Measurements from ENCODE around the gene ITGB4. TPM values are rescaled to one million over a fixed set of nuclear protein-coding genes. Genes with fewer than 3 reads are reported as not detected.

Gene ITGB4
- polyA plus RNA-seq, 1 donor: 48.4 TPM

DNA sequence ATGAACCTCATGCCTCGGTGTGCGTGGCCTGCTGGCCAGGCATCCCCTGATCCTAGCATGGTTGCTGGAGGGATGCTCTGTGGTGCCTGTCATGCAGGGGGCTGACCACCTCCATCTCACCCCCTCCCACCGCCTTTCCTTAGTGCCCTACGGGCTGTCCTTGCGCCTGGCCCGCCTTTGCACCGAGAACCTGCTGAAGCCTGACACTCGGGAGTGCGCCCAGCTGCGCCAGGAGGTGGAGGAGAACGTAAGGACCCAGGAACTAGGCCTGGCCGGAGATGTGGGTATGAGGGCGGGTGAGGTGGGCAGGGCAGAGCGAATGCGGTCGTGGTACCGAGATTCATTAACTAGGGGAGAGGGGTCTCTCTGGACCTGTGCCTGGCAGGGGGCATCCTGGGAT lies 19.0 kb downstream of the ITGB4 start:
- H3K4me3 ChIP-seq (ENCODE audit: low read length): no peak overlapping the region
- no CpG with 5 or more reads among the region's 17 CpGs for WGBS (ENCODE audit: insufficient coverage, low lambda C conversion rate)
- H3K27me3 ChIP-seq (ENCODE audit: control insufficient read depth, insufficient read depth, low read length): no peaks in the 10 kb centered on the region
- H3K36me3 ChIP-seq (ENCODE audit: control insufficient read depth, insufficient read depth, low read length): peaks cover 60% of the 10 kb centered on the region
- no peaks in the 10 kb centered on the region for H3K9me3 ChIP-seq (ENCODE audit: control insufficient read depth, low read depth, low read length)
- no peaks in the 10 kb centered on the region for H3K4me1 ChIP-seq (ENCODE audit: control insufficient read depth, insufficient read depth, low read length)
- DNase-seq: no peak
- no peak overlapping the region for H3K27ac ChIP-seq (ENCODE audit: low read length)

DNA sequence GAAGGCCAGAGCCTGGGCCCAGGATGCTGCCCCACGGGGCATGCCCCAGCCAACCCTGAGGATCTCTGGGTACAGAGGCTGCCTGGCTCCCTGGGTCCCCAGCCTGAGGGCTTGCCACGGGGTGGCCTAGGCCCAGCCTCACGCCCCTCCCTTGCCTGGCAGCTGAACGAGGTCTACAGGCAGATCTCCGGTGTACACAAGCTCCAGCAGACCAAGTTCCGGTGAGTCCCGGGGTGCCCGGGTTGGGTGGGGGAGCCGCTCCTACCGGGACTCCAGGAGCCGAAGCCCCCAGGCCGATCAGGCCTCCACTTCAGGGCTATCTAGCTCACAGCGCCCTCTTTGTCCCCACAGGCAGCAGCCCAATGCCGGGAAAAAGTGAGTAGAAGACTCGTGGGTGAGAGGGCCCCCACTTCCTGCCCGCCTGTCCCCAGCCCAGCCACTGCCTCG lies 19.4 kb downstream of the ITGB4 start:
- no peak for DNase-seq
- Histone ChIP-seq H3K27ac (ENCODE audit: low read length) (no peak overlapping the region), H3K36me3 (ENCODE audit: control insufficient read depth, insufficient read depth, low read length) (peaks cover 60% of the 10 kb centered on the region), H3K4me1 (ENCODE audit: control insufficient read depth, insufficient read depth, low read length) (no peaks in the 10 kb centered on the region), H3K27me3 (ENCODE audit: control insufficient read depth, insufficient read depth, low read length) (no peaks in the 10 kb centered on the region), H3K4me3 (ENCODE audit: low read length) (no peak overlapping the region), H3K9me3 (ENCODE audit: control insufficient read depth, low read depth, low read length) (no peaks in the 10 kb centered on the region)
- no CpG with 5 or more reads among the region's 17 CpGs for WGBS (ENCODE audit: insufficient coverage, low lambda C conversion rate)

DNA sequence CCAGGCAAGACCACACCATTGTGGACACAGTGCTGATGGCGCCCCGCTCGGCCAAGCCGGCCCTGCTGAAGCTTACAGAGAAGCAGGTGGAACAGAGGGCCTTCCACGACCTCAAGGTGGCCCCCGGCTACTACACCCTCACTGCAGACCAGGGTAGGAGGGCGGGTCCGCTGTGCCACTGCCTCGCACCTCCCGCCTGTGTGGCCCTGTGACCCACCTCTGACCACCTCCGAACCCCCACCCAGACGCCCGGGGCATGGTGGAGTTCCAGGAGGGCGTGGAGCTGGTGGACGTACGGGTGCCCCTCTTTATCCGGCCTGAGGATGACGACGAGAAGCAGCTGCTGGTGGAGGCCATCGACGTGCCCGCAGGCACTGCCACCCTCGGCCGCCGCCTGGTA lies 21.1 kb downstream of the ITGB4 start:
- no peak for DNase-seq
- no peak overlapping the region for H3K27ac ChIP-seq (ENCODE audit: low read length)
- H3K4me3 ChIP-seq (ENCODE audit: low read length): no peak overlapping the region
- H3K4me1 ChIP-seq (ENCODE audit: control insufficient read depth, insufficient read depth, low read length): no peaks in the 10 kb centered on the region
- peaks cover 43% of the 10 kb centered on the region for H3K36me3 ChIP-seq (ENCODE audit: control insufficient read depth, insufficient read depth, low read length)
- H3K9me3 ChIP-seq (ENCODE audit: control insufficient read depth, low read depth, low read length): no peaks in the 10 kb centered on the region
- WGBS (ENCODE audit: insufficient coverage, low lambda C conversion rate): no CpG with 5 or more reads among the region's 25 CpGs
- H3K27me3 ChIP-seq (ENCODE audit: control insufficient read depth, insufficient read depth, low read length): no peaks in the 10 kb centered on the region

DNA sequence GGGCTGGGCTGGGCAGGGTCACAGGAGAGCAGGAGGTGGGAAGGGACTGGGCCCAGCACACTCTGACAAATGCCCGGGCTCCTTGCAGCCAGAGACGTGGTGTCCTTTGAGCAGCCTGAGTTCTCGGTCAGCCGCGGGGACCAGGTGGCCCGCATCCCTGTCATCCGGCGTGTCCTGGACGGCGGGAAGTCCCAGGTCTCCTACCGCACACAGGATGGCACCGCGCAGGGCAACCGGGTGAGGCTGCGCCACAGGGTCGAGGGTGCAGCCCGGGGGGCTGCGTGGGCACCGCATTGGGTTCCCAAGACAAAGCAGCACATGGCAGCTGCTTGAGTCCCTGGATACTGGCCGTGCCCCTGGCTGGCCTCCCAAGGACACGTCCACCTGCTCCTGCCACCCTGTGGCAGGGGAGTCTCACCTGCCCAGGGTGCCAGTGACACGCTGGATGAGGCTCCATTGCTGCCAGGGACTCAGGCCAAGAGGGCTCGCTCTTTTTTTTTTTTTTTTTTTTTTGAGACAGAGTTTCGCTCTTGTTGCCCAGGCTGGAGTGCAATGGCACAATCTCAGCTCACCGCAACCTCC lies 22.5 kb downstream of the ITGB4 start:
- no peaks in the 10 kb centered on the region for H3K27me3 ChIP-seq (ENCODE audit: control insufficient read depth, insufficient read depth, low read length)
- H3K4me1 ChIP-seq (ENCODE audit: control insufficient read depth, insufficient read depth, low read length): no peaks in the 10 kb centered on the region
- H3K36me3 ChIP-seq (ENCODE audit: control insufficient read depth, insufficient read depth, low read length): peaks cover 47% of the 10 kb centered on the region
- no peak for DNase-seq
- H3K27ac ChIP-seq (ENCODE audit: low read length): no peak overlapping the region
- no peaks in the 10 kb centered on the region for H3K9me3 ChIP-seq (ENCODE audit: control insufficient read depth, low read depth, low read length)
- no peak overlapping the region for H3K4me3 ChIP-seq (ENCODE audit: low read length)
- WGBS (ENCODE audit: insufficient coverage, low lambda C conversion rate): no CpG with 5 or more reads among the region's 25 CpGs

DNA sequence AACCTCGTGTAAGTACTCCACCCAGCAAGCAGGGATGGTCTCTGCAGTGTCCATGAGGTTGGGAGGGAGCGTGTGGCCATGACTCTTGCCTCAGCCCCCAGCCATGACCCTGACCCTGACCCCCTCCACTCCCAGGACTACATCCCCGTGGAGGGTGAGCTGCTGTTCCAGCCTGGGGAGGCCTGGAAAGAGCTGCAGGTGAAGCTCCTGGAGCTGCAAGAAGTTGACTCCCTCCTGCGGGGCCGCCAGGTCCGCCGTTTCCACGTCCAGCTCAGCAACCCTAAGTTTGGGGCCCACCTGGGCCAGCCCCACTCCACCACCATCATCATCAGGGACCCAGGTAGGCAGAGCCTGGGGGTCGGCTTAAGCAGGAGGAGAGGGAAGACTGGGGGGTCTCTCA lies 27.4 kb downstream of the ITGB4 start:
- Histone ChIP-seq H3K36me3 (ENCODE audit: control insufficient read depth, insufficient read depth, low read length) (peaks cover 42% of the 10 kb centered on the region), H3K27me3 (ENCODE audit: control insufficient read depth, insufficient read depth, low read length) (no peaks in the 10 kb centered on the region), H3K27ac (ENCODE audit: low read length) (no peak overlapping the region), H3K9me3 (ENCODE audit: control insufficient read depth, low read depth, low read length) (no peaks in the 10 kb centered on the region), H3K4me3 (ENCODE audit: low read length) (no peak overlapping the region), H3K4me1 (ENCODE audit: control insufficient read depth, insufficient read depth, low read length) (no peaks in the 10 kb centered on the region)
- no peak for DNase-seq
- no CpG with 5 or more reads among the region's 9 CpGs for WGBS (ENCODE audit: insufficient coverage, low lambda C conversion rate)

DNA sequence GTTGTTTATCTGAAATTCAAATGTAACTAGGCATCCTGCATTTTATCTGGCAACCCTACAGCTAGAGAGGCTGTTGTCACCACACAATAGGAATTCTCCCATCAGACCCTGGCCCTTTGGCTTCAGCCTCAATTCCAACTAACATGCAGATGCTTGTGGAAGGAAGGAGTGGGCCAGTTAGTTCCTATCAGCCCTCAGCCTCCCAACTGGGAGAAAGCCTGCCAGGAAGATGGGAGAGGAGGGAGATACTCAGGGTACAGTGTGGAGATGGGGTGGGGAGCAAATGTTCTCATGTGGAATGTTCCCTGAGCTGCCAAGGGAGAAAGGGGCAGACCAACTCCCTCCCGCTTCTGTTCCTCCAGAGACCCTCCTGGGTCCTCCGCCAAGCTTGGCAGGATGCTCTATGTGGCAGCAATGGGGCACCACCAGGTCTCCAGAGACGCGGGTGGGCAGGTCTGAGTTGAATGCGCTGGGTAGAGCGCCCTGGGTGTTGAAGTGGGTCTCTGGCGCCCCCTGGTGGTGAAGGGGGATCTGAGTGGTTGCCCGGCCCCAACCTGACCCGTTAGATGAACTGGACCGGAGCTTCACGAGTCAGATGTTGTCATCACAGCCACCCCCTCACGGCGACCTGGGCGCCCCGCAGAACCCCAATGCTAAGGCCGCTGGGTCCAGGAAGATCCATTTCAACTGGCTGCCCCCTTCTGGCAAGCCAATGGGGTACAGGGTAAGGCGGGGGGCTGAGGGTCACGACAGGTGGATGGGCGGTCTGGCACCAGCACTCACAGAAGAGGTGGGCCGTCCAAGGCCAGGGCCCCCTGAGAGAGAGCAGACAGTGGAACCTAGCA lies 28.5 kb downstream of the ITGB4 start:
- Histone ChIP-seq H3K36me3 (ENCODE audit: control insufficient read depth, insufficient read depth, low read length) (peaks cover 37% of the 10 kb centered on the region), H3K4me3 (ENCODE audit: low read length) (no peak overlapping the region), H3K9me3 (ENCODE audit: control insufficient read depth, low read depth, low read length) (no peaks in the 10 kb centered on the region), H3K27ac (ENCODE audit: low read length) (no peak overlapping the region), H3K27me3 (ENCODE audit: control insufficient read depth, insufficient read depth, low read length) (no peaks in the 10 kb centered on the region), H3K4me1 (ENCODE audit: control insufficient read depth, insufficient read depth, low read length) (peaks cover 9% of the 10 kb centered on the region)
- peak; percentile 59 to 66 for DNase-seq
- WGBS (ENCODE audit: insufficient coverage, low lambda C conversion rate): no CpG with 5 or more reads among the region's 20 CpGs

DNA sequence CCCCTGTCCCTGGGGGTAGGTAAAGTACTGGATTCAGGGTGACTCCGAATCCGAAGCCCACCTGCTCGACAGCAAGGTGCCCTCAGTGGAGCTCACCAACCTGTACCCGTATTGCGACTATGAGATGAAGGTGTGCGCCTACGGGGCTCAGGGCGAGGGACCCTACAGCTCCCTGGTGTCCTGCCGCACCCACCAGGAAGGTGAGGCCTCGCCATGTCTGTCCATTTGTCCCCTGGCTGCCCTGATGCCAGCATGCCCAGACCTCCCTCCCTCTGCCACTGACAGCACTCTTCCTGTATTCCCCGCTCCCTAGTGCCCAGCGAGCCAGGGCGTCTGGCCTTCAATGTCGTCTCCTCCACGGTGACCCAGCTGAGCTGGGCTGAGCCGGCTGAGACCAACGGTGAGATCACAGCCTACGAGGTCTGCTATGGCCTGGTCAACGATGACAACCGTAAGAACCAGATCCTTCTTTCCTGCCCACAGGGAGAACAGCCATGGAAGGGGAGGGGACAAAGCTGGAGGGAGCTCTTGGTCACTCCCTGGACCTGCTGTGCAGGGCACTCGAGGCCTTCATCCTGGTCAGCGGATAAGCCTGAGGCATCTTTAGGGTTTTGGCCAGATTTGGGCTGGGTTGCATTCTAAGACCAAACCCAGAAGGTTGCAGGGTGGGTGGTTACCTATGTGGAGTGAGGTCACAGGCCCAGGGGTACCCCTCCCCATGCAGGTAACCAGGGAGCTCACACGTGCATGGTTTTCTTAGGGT lies 29.6 kb downstream of the ITGB4 start:
- Histone ChIP-seq H3K4me1 (ENCODE audit: control insufficient read depth, insufficient read depth, low read length) (peaks cover 20% of the 10 kb centered on the region), H3K27ac (ENCODE audit: low read length) (no peak overlapping the region), H3K27me3 (ENCODE audit: control insufficient read depth, insufficient read depth, low read length) (no peaks in the 10 kb centered on the region), H3K36me3 (ENCODE audit: control insufficient read depth, insufficient read depth, low read length) (peaks cover 39% of the 10 kb centered on the region), H3K4me3 (ENCODE audit: low read length) (no peak overlapping the region), H3K9me3 (ENCODE audit: control insufficient read depth, low read depth, low read length) (no peaks in the 10 kb centered on the region)
- WGBS (ENCODE audit: insufficient coverage, low lambda C conversion rate): no CpG with 5 or more reads among the region's 23 CpGs
- DNase-seq: no peak

DNA sequence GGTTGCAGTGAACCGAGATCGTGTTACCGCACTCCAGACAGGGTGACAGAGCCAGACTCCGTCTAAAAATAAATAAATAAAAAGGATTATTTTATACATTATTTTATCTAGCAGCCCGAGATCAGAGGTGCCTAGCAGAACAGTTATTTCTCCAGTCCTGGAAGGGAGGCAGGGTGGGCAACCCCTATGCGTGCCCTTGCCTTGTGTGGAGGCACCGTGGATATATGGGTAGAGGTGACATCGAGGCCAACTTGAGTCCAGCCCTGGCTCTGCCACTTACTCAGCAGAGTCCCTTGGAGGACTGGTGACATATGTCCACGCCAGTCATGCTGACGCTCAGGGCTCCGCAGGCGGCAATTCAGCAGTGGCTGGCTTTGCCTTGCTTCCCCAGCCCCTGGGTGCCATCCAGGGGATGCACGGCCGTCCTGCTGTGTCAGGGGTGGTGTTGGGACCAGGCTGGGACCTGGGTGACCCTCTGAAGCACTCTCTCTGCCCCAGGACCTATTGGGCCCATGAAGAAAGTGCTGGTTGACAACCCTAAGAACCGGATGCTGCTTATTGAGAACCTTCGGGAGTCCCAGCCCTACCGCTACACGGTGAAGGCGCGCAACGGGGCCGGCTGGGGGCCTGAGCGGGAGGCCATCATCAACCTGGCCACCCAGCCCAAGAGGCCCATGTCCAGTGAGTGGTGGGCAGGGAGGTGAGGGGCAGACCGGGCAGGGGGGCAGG lies 30.6 kb downstream of the ITGB4 start:
- peaks cover 43% of the 10 kb centered on the region for H3K36me3 ChIP-seq (ENCODE audit: control insufficient read depth, insufficient read depth, low read length)
- 100% methylated on average over 3 of the region's 24 CpGs for WGBS (ENCODE audit: insufficient coverage, low lambda C conversion rate)

DNA sequence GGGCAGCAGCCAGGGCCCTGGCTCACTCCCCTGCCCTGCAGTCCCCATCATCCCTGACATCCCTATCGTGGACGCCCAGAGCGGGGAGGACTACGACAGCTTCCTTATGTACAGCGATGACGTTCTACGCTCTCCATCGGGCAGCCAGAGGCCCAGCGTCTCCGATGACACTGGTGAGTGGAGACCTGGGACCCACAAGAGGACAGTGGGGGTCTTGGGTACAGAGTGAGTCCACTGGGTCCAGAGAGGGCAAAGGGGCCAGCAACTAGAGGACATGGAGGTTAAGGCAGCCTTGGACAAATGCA lies 31.1 kb downstream of the ITGB4 start:
- H3K4me1 ChIP-seq (ENCODE audit: control insufficient read depth, insufficient read depth, low read length): peaks cover 24% of the 10 kb centered on the region
- no peaks in the 10 kb centered on the region for H3K9me3 ChIP-seq (ENCODE audit: control insufficient read depth, low read depth, low read length)
- DNase-seq: no peak
- H3K27ac ChIP-seq (ENCODE audit: low read length): no peak overlapping the region
- peaks cover 48% of the 10 kb centered on the region for H3K36me3 ChIP-seq (ENCODE audit: control insufficient read depth, insufficient read depth, low read length)
- no CpG with 5 or more reads among the region's 10 CpGs for WGBS (ENCODE audit: insufficient coverage, low lambda C conversion rate)
- no peaks in the 10 kb centered on the region for H3K27me3 ChIP-seq (ENCODE audit: control insufficient read depth, insufficient read depth, low read length)
- H3K4me3 ChIP-seq (ENCODE audit: low read length): no peak overlapping the region

More for the DNA sequence above, 30.6 kb downstream of the ITGB4 start:
- Histone ChIP-seq H3K9me3 (ENCODE audit: control insufficient read depth, low read depth, low read length) (no peaks in the 10 kb centered on the region), H3K27me3 (ENCODE audit: control insufficient read depth, insufficient read depth, low read length) (no peaks in the 10 kb centered on the region), H3K4me1 (ENCODE audit: control insufficient read depth, insufficient read depth, low read length) (peaks cover 24% of the 10 kb centered on the region), H3K4me3 (ENCODE audit: low read length) (no peak overlapping the region), H3K27ac (ENCODE audit: low read length) (no peak overlapping the region)
- no peak for DNase-seq

Measured in large intestine (tissue), 3 donors.